Right lobe of liver (tissue), 4 donors: Measurements from ENCODE around the gene HECW1.

Experiments used
- POLR2A ChIP-seq: fragments of 450-650 bp; IDR thresholded peaks from one replicate; pipeline ENCODE4 v1.6.1; 2017; ENCODE audit warnings: antibody characterized with exemption, mild to moderate bottlenecking
- TF ChIP-seq, protein P1 (sequence below), 4 donors: fragments of 200-600 bp in 3 of 4; fragments of 450-650 bp in 1 of 4; IDR thresholded peaks; one replicate each; pipeline versions ENCODE4 v1.5.1 to v1.8.0; 2016 to 2022; ENCODE audit warnings: antibody characterized with exemption in 4 of 4, mild to moderate bottlenecking in 2 of 4
- donor health status: DM: no; HTN: no; CAD: no.
- donor health status: DM: no; HTN: no; CAD: no.
- donor health status: DM: no; HTN: yes; CAD: no.

DNA sequence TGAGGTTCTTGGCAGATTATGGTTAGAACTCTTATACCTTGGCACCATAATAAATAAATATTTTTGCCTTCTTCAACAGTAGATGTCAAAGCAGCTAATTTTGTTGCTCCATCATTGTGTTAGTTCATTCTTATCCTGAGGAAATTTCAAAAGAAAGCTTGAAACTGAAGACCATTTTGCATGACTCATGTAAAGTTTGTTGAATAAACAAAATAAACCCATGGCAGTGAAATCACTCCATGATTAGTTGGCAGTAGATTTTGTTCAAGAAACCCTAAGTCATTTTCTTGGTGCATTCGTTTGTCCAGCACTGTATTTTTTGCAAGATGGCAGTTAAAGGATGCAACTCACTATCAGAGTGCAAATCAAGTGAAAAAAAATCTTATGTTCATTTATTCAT lies 91.6 kb downstream of the HECW1 start:
- TF ChIP-seq, protein P1, sequence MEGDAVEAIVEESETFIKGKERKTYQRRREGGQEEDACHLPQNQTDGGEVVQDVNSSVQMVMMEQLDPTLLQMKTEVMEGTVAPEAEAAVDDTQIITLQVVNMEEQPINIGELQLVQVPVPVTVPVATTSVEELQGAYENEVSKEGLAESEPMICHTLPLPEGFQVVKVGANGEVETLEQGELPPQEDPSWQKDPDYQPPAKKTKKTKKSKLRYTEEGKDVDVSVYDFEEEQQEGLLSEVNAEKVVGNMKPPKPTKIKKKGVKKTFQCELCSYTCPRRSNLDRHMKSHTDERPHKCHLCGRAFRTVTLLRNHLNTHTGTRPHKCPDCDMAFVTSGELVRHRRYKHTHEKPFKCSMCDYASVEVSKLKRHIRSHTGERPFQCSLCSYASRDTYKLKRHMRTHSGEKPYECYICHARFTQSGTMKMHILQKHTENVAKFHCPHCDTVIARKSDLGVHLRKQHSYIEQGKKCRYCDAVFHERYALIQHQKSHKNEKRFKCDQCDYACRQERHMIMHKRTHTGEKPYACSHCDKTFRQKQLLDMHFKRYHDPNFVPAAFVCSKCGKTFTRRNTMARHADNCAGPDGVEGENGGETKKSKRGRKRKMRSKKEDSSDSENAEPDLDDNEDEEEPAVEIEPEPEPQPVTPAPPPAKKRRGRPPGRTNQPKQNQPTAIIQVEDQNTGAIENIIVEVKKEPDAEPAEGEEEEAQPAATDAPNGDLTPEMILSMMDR (IDR thresholded peaks at IDR 0.05): no peak
- no peak for TF ChIP-seq POLR2A
